Measurements from ENCODE around the gene TAF8.

The TAF8 gene

GRCh38 chr6:42113936-42114636, 63.8 kb downstream of the TAF8 start:
- DNase-seq (ENCODE audit: low read depth): peak; percentile 61
- no peak for TF ChIP-seq CTCF (IDR thresholded peaks at IDR 0.05; ENCODE audit: insufficient read depth, low read depth, low read length, missing control alignments)

GRCh38 chr6:42117843-42118161, 67.5 kb downstream of the TAF8 start:
- H3K4me3 ChIP-seq (ENCODE audit: low read length): no peak overlapping the region
- TF ChIP-seq CTCF (IDR thresholded peaks at IDR 0.05; ENCODE audit: insufficient read depth, low read depth, low read length, missing control alignments): no peak
- no peak for DNase-seq (ENCODE audit: low read depth)

More at GRCh38 chr6:42113936-42114636, 63.8 kb downstream of the TAF8 start:
- H3K4me3 ChIP-seq (ENCODE audit: low read length): no peak overlapping the region

DNA sequence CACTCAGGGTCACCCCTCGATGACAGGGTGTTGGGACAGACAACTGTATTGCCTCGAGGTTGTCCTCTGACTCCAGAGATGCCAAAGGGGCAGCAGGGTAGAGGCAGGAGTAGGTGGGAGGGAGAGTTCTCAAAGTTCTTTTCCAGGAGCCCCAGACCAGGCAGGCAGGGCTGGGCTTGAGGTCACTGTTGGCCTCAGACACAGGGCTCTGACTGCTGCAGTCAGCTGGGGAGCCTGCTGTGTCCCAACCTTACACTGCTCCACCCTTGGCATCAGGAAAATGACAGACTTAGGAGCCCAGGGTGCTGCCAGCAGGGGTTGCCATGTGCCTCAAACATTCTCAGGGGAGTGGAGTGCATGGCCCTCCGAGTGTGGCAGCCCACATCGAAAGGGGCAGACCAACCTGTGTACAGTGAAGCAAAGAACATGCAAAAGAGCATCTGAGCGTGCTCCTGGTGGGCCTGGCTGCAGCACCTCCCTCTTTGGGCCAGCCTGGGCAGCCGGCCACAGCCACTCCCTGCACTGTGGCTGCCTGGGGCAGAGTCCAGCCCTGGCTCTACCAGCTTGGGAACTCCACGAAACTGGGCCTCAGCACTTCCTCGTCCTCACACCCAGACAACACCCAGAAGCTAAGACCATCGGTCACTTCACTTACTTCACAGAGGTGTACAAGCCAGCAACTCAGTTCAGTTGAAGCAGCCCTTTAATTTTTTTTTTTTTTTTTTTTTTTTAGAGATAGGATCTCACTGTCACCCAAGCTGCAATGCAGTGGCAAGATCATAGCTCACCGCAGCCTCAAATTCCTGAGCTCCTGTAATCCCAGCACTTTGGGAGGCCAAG, 68.1 kb downstream of the TAF8 start:
- DNase-seq (ENCODE audit: low read depth): peak; percentile 64
- peak; percentile 20 for TF ChIP-seq CTCF (IDR thresholded peaks at IDR 0.05; ENCODE audit: insufficient read depth, low read depth, low read length, missing control alignments)
- no peak overlapping the region for H3K4me3 ChIP-seq (ENCODE audit: low read length)

DNA sequence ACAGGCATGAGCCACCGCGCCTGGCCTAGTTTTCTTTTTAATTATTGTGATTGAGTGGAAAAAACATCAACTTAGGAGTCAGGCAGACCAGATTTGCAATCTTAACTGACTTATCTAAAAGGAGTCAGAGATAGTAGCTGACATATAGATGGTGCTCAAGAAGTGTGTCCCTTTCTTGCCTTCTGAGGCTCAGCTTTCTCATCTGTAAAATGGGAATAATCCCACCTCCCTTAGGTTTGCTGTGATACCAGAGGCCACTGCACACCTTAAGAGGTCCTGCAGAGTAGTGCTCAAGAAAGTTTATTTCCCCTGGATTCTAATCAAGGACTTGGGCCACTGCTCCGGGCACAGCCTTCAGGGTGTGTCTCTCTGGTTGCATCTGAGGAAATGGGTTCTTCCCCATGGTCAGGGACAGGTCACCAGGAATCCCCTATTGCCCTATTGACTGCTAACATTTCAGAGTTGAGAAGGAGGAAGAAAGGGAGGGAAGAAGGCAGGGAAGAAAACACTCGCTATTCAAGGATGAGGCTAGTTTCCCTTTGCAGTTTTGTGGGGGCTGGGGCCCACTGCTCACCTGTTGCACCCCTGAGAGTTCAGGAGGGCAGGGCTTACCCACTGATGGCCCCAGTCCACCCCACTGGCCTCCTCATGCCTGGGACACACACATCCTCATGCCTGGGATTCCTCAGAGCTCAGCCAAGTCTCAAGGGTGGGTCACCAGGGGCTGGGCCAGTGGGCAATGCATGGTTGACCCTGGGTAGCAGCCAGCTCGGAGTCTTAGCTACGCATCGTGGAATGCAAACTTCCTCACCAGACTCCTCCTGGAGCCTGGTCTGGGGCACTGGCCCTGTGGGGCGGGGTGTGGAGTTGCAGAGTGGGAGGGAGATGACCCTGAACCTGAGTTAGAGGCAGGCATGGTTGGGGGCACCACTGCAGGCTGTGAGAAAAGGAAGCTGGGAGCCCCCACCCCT, 70.9 kb downstream of the TAF8 start:
- H3K4me3 ChIP-seq (ENCODE audit: low read length): no peak overlapping the region
- TF ChIP-seq CTCF (IDR thresholded peaks at IDR 0.05; ENCODE audit: insufficient read depth, low read depth, low read length, missing control alignments): no peak
- DNase-seq (ENCODE audit: low read depth): no peak

DNA sequence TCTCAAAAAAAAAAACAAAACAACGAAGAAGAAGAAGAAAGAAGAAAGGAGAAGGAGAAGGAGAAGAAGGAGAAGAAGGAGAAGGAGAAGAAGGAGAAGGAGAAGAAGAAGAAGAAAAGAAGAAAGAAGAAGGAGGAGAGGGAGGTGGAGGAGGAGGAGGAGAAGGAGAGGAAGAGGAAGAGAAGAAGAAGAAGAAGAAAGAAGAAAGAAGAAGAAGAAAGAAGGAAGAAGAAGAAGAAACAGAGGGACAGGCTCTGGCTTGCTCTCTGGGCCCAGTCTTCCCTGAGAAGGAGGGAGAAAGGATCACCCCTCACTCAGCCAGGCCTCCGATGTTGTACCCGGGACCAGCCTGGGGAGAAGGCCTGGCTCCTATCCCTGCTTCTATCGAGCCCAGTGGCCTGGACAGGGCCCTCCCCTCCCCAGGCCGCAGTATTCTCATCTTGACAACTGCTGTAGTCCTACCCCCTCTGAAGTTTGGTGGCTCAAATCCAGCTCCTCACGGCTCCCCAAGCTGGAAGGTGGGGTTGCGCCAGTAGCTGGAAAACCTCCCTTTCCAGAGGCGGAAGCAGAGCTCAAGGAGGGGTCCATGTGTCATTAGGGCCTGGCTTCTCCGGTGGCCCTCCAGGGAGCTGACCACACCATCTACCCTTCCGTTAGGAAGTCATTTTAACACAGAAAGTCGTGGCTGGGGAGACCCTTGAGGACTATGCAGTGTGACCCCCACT, 73.2 kb downstream of the TAF8 start:
- no peak for DNase-seq (ENCODE audit: low read depth)
- no peak for TF ChIP-seq CTCF (IDR thresholded peaks at IDR 0.05; ENCODE audit: insufficient read depth, low read depth, low read length, missing control alignments)
- no peak overlapping the region for H3K4me3 ChIP-seq (ENCODE audit: low read length)

DNA sequence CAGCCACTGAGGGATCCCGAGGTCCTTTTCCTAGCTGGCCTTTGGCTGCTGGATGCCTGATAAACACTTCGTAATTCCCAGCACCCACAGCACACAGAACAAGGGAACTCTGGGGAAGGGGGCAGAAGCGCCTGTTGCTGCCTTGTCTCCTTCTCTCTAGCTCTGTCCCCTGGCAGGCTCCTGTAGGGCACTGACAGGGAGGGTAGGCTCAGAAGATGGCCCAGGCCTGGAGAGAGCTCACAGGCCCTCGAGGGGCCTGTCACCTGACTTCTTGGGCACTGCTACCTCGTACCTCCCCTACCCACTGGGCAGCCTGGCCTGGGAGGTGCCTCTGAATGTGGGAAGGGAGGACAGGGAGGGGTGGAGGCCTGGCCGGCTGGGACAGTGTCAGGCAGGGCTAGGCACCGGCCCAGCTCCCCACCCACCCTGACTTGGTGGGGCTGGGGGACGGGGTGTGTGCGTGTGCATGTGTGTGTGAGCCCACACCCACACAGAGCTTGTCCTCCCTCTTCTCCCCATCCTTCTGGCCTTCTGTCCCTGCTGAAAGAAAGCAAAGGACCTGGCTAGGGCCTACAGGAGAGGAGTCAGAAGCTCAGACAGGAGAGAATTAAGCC, 74.0 kb downstream of the TAF8 start:
- DNase-seq (ENCODE audit: low read depth): no peak
- TF ChIP-seq CTCF (IDR thresholded peaks at IDR 0.05; ENCODE audit: insufficient read depth, low read depth, low read length, missing control alignments): no peak
- H3K4me3 ChIP-seq (ENCODE audit: low read length): no peak overlapping the region
